SK-N-SH (cell line): Measurements from ENCODE around the gene TFIP11. TPM values are rescaled to one million over a fixed set of nuclear protein-coding genes. Genes with fewer than 3 reads are reported as not detected.

Experiments used
- CTCF ChIA-PET: fragments of 300-600, 350-600 bp; formaldehyde crosslinking; extraction: SDS; loops from one replicate; lab custom pipeline; 2021; lab: Yijun Ruan, JAX
- POLR2A ChIA-PET: fragments of 350-600 bp; sonication (Branson Sonifier 250); formaldehyde crosslinking; extraction: SDS; loops from one replicate; lab custom pipeline; 2020; ENCODE audit warnings: antibody characterized with exemption, inconsistent platforms; lab: Yijun Ruan, JAX
- DNase-seq: peaks from one replicate; pipeline ENCODE4 v3.0.0; 2012
- H2AFZ ChIP-seq: fragments of 200-600 bp; sonication (generic); 2 replicates; pipeline ENCODE4 v1.8.1; 2016; ENCODE audit warnings: antibody characterized with exemption, mild to moderate bottlenecking, low read depth
- H3F3A ChIP-seq: fragments of 200-600 bp; sonication (generic); replicated peaks from 2 replicates; pipeline ENCODE3; 2016; ENCODE audit warnings: antibody characterized with exemption, mild to moderate bottlenecking; ENCODE audit not compliant: insufficient read depth
- H3K27ac ChIP-seq, 2 experiments: fragments of 200-500 bp in 1 of 2; fragments of 200-600 bp in 1 of 2; sonication (Bioruptor generic) in 1 of 2; sonication (generic), shearing (Covaris generic) in 1 of 2; 2 replicates each; pipeline versions ENCODE4 v1.5.1 to v1.6.1; 2014 to 2016; ENCODE audit warnings: low read depth in 2 of 2, inconsistent platforms in 1 of 2, low read length in 1 of 2, mild to moderate bottlenecking in 1 of 2, mixed read lengths in 1 of 2
- H3K27me3 ChIP-seq: fragments of 200-600 bp; sonication (generic), shearing (Covaris generic); 2 replicates; pipeline ENCODE4 v1.6.1; 2016; ENCODE audit warnings: mixed run types; ENCODE audit not compliant: insufficient read depth
- H3K36me3 ChIP-seq, 2 experiments: fragments of 200-500 bp in 1 of 2; fragments of 200-600 bp in 1 of 2; sonication (Bioruptor generic) in 1 of 2; sonication (generic) in 1 of 2; replicated peaks in 1 of 2; 2 replicates each; pipeline versions ENCODE3 to v1.5.1; 2014 to 2016; ENCODE audit warnings: low read length in 1 of 2, mild to moderate bottlenecking in 1 of 2; ENCODE audit not compliant: insufficient read depth in 2 of 2, control insufficient read depth in 1 of 2
- H3K4me1 ChIP-seq, 2 experiments: fragments of 200-500 bp in 1 of 2; fragments of 200-600 bp in 1 of 2; sonication (Bioruptor generic) in 1 of 2; sonication (generic), shearing (Covaris generic) in 1 of 2; 2 replicates each; pipeline versions ENCODE4 v1.5.1 to v1.6.1; 2014 to 2016; ENCODE audit warnings: low read depth in 1 of 2, low read length in 1 of 2, mixed run types in 1 of 2; ENCODE audit not compliant: insufficient read depth in 2 of 2, control insufficient read depth in 1 of 2
- H3K4me2 ChIP-seq: fragments of 200-600 bp; sonication (generic), shearing (Covaris generic); 2 replicates; pipeline ENCODE4 v1.6.1; 2017; ENCODE audit warnings: mixed run types
- H3K4me3 ChIP-seq, 2 experiments: fragments of 200-500 bp in 1 of 2; fragments of 200-600 bp in 1 of 2; sonication (Bioruptor generic) in 1 of 2; sonication (generic), shearing (Covaris generic) in 1 of 2; 2 replicates each; pipeline versions ENCODE4 v1.5.1 to v1.8.1; 2014 to 2016; ENCODE audit warnings: low read depth in 2 of 2, inconsistent platforms in 1 of 2, low read length in 1 of 2, mild to moderate bottlenecking in 1 of 2, mixed read lengths in 1 of 2, moderate library complexity in 1 of 2
- H3K79me2 ChIP-seq: fragments of 200-600 bp; sonication (generic); 2 replicates; pipeline ENCODE4 v1.8.1; 2017; ENCODE audit warnings: mild to moderate bottlenecking; ENCODE audit not compliant: insufficient read depth
- H3K9ac ChIP-seq: fragments of 200-600 bp; sonication (generic); 2 replicates; pipeline ENCODE4 v1.6.1; 2017; ENCODE audit warnings: mixed run types
- H3K9me2 ChIP-seq: fragments of 200-600 bp; sonication (generic); 2 replicates; pipeline ENCODE4 v1.6.1; 2017; ENCODE audit warnings: mixed run types
- H3K9me3 ChIP-seq: fragments of 200-600 bp; sonication (generic); 2 replicates; pipeline ENCODE4 v1.6.1; 2017; ENCODE audit warnings: mixed run types, mild to moderate bottlenecking, moderate library complexity
- H4K20me1 ChIP-seq: fragments of 200-600 bp; sonication (generic); 2 replicates; pipeline ENCODE4 v1.6.1; 2017; ENCODE audit warnings: mild to moderate bottlenecking, mixed run types; ENCODE audit not compliant: insufficient read depth
- CTCF ChIP-seq: fragments of 200-600 bp; sonication (generic); IDR thresholded peaks from 2 replicates; pipeline ENCODE4 v1.6.1; 2017; ENCODE audit warnings: antibody characterized with exemption, mild to moderate bottlenecking, moderate library complexity
- EP300 ChIP-seq, 2 experiments: IDR thresholded peaks; 2 replicates each; pipeline versions ENCODE4 v1.4.0 to v1.6.1; 2012; ENCODE audit warnings: borderline replicate concordance in 1 of 2, low read depth in 1 of 2, low read length in 1 of 2
- FOXJ3 ChIP-seq: sonication (generic); formaldehyde crosslinking; IDR thresholded peaks from 2 replicates; pipeline ENCODE4 v1.5.1; 2020; ENCODE audit warnings: mild to moderate bottlenecking, missing genetic modification reagents
- FOXM1 ChIP-seq: IDR thresholded peaks from 2 replicates; pipeline ENCODE4 v1.4.0; 2012; ENCODE audit warnings: low read depth, mild to moderate bottlenecking
- GABPA ChIP-seq: IDR thresholded peaks from 2 replicates; pipeline ENCODE4 v1.4.0; 2012; ENCODE audit warnings: low read depth, mild to moderate bottlenecking
- JUND ChIP-seq: IDR thresholded peaks from 2 replicates; pipeline ENCODE4 v1.4.0; 2012
- MEF2A ChIP-seq: IDR thresholded peaks from 2 replicates; pipeline ENCODE4 v1.4.0; 2012; ENCODE audit warnings: low read depth, borderline replicate concordance
- MXI1 ChIP-seq: IDR thresholded peaks from 2 replicates; pipeline ENCODE4 v1.6.1; 2012; ENCODE audit warnings: mild to moderate bottlenecking, low read depth, low read length, improper control_type of control experiment
- NFIC ChIP-seq: IDR thresholded peaks from 2 replicates; pipeline ENCODE4 v1.4.0; 2012; ENCODE audit warnings: borderline replicate concordance
- NRF1 ChIP-seq: IDR thresholded peaks from 2 replicates; pipeline ENCODE4 v1.6.1; 2012; ENCODE audit warnings: low read depth, mild to moderate bottlenecking, low read length
- RCOR1 ChIP-seq: fragments of 150-350 bp; IDR thresholded peaks from 2 replicates; pipeline ENCODE4 v1.6.1; 2017; ENCODE audit warnings: antibody characterized with exemption, low read length
- REST ChIP-seq: IDR thresholded peaks from 2 replicates; pipeline ENCODE4 v1.6.1; 2012; ENCODE audit warnings: mild to moderate bottlenecking, low read depth, low read length, moderate library complexity
- RXRA ChIP-seq: IDR thresholded peaks from 2 replicates; pipeline ENCODE4 v1.4.0; 2012; ENCODE audit warnings: low read depth, mild to moderate bottlenecking, borderline replicate concordance
- TEAD4 ChIP-seq: IDR thresholded peaks from 2 replicates; pipeline ENCODE4 v1.4.0; 2012; ENCODE audit warnings: mild to moderate bottlenecking, borderline replicate concordance; ENCODE audit not compliant: insufficient read depth
- USF1 ChIP-seq: IDR thresholded peaks from 2 replicates; pipeline ENCODE4 v1.4.0; 2012; ENCODE audit warnings: low read depth, borderline replicate concordance
- WGBS: methylation state at CpG from one replicate; pipeline ENCODE4 v1.1.6; 2017; ENCODE audit warnings: low lambda C conversion rate; 5-methylcytosine and 5-hydroxymethylcytosine counted together
- polyA plus RNA-seq, 3 experiments: library from polyadenylated mRNA; depleted of rRNA; stranded (reverse); fragments of >200 nt; gene quantifications; 2 replicates each; pipeline ENCODE4 v1.2.3, GENCODE V29; 2012
- TF ChIP-seq, protein P1 (sequence below): IDR thresholded peaks from 2 replicates; pipeline ENCODE4; 2012

TFIP11 gene
- polyA plus RNA-seq, 1 of the 3 experiments (the other 2 are of a cell fraction) = 32.8 TPM

DNA sequence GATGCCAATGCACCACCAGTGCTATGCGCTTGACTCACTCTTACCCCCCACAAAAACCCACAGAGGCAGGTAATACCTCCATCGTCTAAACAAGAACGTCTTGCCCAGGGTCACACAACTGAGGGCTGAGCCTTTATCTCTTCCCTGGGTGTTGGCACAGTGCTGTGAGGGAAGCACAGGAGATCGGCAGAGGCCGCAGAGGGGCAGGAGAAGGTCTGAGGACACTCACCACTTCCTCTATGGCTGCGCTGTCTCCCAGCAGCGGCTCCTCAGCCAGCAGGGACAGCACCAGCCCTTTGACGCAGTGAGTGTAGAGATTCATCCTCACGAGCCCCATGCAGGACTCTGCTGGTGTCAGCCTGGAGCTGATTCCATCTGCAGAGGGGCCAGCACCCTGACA is 48.6 kb downstream of the TFIP11 start:
- CTCF ChIA-PET = interaction anchor here (0.8 to 6.2 kb wide), 4 partner anchors 18 to 98 kb away, joined by 3 to 99 read pairs (median 34); no protein-coding TSS in a partner anchor
- peaks cover 3% of the 10 kb centered on the region for H3F3A ChIP-seq
- 96% methylated on average over 9 of the region's 9 CpGs for WGBS
- H3K4me3 ChIP-seq = no peak overlapping the region
- H3K4me2 ChIP-seq = no peak overlapping the region
- H3K27ac ChIP-seq = no peak overlapping the region
- peaks cover 5% of the 10 kb centered on the region for H4K20me1 ChIP-seq
- H2AFZ ChIP-seq = no peak overlapping the region
- H3K9ac ChIP-seq = no peak overlapping the region
- no peaks in the 10 kb centered on the region for H3K9me3 ChIP-seq
- no peaks in the 10 kb centered on the region for H3K27me3 ChIP-seq
- no peaks in the 10 kb centered on the region for H3K9me2 ChIP-seq
- H3K4me1 ChIP-seq = peaks cover 0 to 2% of the 10 kb centered on the region in 2 experiments; a peak in 2 of 4 replicates
- peaks cover 8% of the 10 kb centered on the region; the same call in 1 of the 2 replicates for H3K79me2 ChIP-seq
- TF ChIP-seq FOXJ3 = no peak
- no peak for DNase-seq
- POLR2A ChIA-PET = no interaction called here
- peaks cover 34 to 87% of the 10 kb centered on the region in 2 experiments for H3K36me3 ChIP-seq

- 83% methylated on average over 6 of the region's 10 CpGs for WGBS
- ChIA-PET CTCF (interaction anchor here (0.8 to 6.2 kb wide), 7 partner anchors 11 to 98 kb away, joined by 3 to 99 read pairs (median 14); no protein-coding TSS in a partner anchor), POLR2A (interaction anchor here (0.7 to 0.9 kb wide), 2 partner anchors 8 to 20 kb away, joined by 3 read pairs; partner anchors contain the start of genes HPS4 and SRRD)
- Histone ChIP-seq H3K9ac (no peak overlapping the region), H2AFZ (no peak overlapping the region), H3K4me1 (peaks cover 0 to 2% of the 10 kb centered on the region in 2 experiments; a peak in 2 of 4 replicates), H3K9me2 (no peaks in the 10 kb centered on the region), H3K27me3 (no peaks in the 10 kb centered on the region), H3K79me2 (peaks cover 8% of the 10 kb centered on the region; the same call in 1 of the 2 replicates), H3F3A (peaks cover 3% of the 10 kb centered on the region), H3K27ac (no peak overlapping the region), H3K36me3 (peaks cover 29 to 83% of the 10 kb centered on the region in 2 experiments), H3K4me2 (no peak overlapping the region), H3K4me3 (no peak overlapping the region), H4K20me1 (peaks cover 5% of the 10 kb centered on the region), H3K9me3 (no peaks in the 10 kb centered on the region)
- DNase-seq = no peak
- TF ChIP-seq RCOR1 = no peak
- TF ChIP-seq RXRA = no peak
- TF ChIP-seq MEF2A = no peak
- no peak for TF ChIP-seq NRF1
- no peak for TF ChIP-seq USF1
- TF ChIP-seq NFIC = no peak
- no peak for TF ChIP-seq JUND
- no peak for TF ChIP-seq GABPA
- no peak for TF ChIP-seq EP300 (IDR thresholded peaks at IDR 0.05; ENCODE audit: borderline replicate concordance in 1 of 2, low read depth in 1 of 2, low read length in 1 of 2)
- TF ChIP-seq MXI1 = no peak
- TF ChIP-seq, protein P1, sequence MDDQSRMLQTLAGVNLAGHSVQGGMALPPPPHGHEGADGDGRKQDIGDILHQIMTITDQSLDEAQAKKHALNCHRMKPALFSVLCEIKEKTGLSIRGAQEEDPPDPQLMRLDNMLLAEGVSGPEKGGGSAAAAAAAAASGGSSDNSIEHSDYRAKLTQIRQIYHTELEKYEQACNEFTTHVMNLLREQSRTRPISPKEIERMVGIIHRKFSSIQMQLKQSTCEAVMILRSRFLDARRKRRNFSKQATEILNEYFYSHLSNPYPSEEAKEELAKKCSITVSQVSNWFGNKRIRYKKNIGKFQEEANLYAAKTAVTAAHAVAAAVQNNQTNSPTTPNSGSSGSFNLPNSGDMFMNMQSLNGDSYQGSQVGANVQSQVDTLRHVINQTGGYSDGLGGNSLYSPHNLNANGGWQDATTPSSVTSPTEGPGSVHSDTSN = no peak
- TF ChIP-seq FOXM1 = no peak
- no peak for TF ChIP-seq TEAD4
- TF ChIP-seq REST = no peak
- no peak for TF ChIP-seq CTCF
These were observed 49.1 kb downstream of the TFIP11 start for GRCh38 chr22:26463101-26463661.
